ENCODE results near the gene PIK3CA. TPM values are rescaled to one million over a fixed set of nuclear protein-coding genes. Genes with fewer than 3 reads are reported as not detected.
A peak's percentile ranks its signal among the peaks of the same experiment; 100 is the strongest.

Gene PIK3CA
- total RNA-seq, 1 donor from 2014 or later = 30.6 TPM

- Histone ChIP-seq H3K27me3 (no peaks in the 10 kb centered on the region), H3K27ac (peak overlapping the region; percentile 97), H3K4me1 (peaks cover 26% of the 10 kb centered on the region), H3K36me3 (no peaks in the 10 kb centered on the region), H3K9me3 (no peaks in the 10 kb centered on the region), H3K4me3 (peak overlapping the region; percentile 94)
- intact Hi-C loops (cut with DNase I) = no loop called here
- ATAC-seq = no peak
- DNase-seq = no peak
- TF ChIP-seq CTCF (IDR thresholded peaks at IDR 0.05) = no peak
Observed at GRCh38 chr3:179149951-179150350, 1.8 kb downstream of the PIK3CA start.

- Histone ChIP-seq H3K27ac (no peak overlapping the region), H3K36me3 (no peaks in the 10 kb centered on the region), H3K27me3 (no peaks in the 10 kb centered on the region), H3K4me1 (peaks cover 26% of the 10 kb centered on the region), H3K9me3 (no peaks in the 10 kb centered on the region), H3K4me3 (peak overlapping the region; percentile 94)
- intact Hi-C loops (cut with DNase I) = no loop called here
- no peak for TF ChIP-seq CTCF (IDR thresholded peaks at IDR 0.05)
- DNase-seq (no peak), ATAC-seq (no peak)
Observed at GRCh38 chr3:179150610-179151009, 2.5 kb downstream of the PIK3CA start.

GRCh38 chr3:179151474-179151873 is 3.3 kb downstream of the PIK3CA start:
- no peaks in the 10 kb centered on the region for H3K9me3 ChIP-seq
- no peaks in the 10 kb centered on the region for H3K36me3 ChIP-seq
- no peaks in the 10 kb centered on the region for H3K27me3 ChIP-seq
- H3K4me3 ChIP-seq = no peak overlapping the region
- ATAC-seq (no peak), DNase-seq (no peak)
- TF ChIP-seq CTCF (IDR thresholded peaks at IDR 0.05) = no peak
- intact Hi-C loops (cut with DNase I) = no loop called here
- no peak overlapping the region for H3K27ac ChIP-seq
- peaks cover 26% of the 10 kb centered on the region for H3K4me1 ChIP-seq

GRCh38 chr3:179156170-179156569 is 8.0 kb downstream of the PIK3CA start:
- Histone ChIP-seq H3K4me3 (no peak overlapping the region), H3K9me3 (no peaks in the 10 kb centered on the region), H3K27ac (no peak overlapping the region), H3K4me1 (peaks cover 32% of the 10 kb centered on the region), H3K27me3 (no peaks in the 10 kb centered on the region), H3K36me3 (no peaks in the 10 kb centered on the region)
- DNase-seq (no peak), ATAC-seq (no peak)
- intact Hi-C loops (cut with DNase I) = no loop called here
- no peak for TF ChIP-seq CTCF (IDR thresholded peaks at IDR 0.05)

- DNase-seq = no peak
- Histone ChIP-seq H3K9me3 (no peaks in the 10 kb centered on the region), H3K36me3 (no peaks in the 10 kb centered on the region), H3K27me3 (no peaks in the 10 kb centered on the region), H3K4me1 (peaks cover 26% of the 10 kb centered on the region), H3K4me3 (no peak overlapping the region), H3K27ac (no peak overlapping the region)
- intact Hi-C loops (cut with DNase I) = no loop called here
- no peak for ATAC-seq
- no peak for TF ChIP-seq CTCF (IDR thresholded peaks at IDR 0.05)
Observed at GRCh38 chr3:179156775-179157174, 8.6 kb downstream of the PIK3CA start.

GRCh38 chr3:179158336-179159039 is 10.3 kb downstream of the PIK3CA start:
- H3K36me3 ChIP-seq = no peaks in the 10 kb centered on the region
- TF ChIP-seq CTCF (IDR thresholded peaks at IDR 0.05) = no peak
- no peaks in the 10 kb centered on the region for H3K27me3 ChIP-seq
- peaks cover 20% of the 10 kb centered on the region for H3K4me1 ChIP-seq
- intact Hi-C loops (cut with DNase I) = no loop called here
- ATAC-seq (no peak), DNase-seq (no peak)
- no peak overlapping the region for H3K4me3 ChIP-seq
- H3K9me3 ChIP-seq = no peaks in the 10 kb centered on the region
- no peak overlapping the region for H3K27ac ChIP-seq
